K562 (cell line): ENCODE data around the gene RHBDD1. TPM values are rescaled to one million over a fixed set of nuclear protein-coding genes. Genes with fewer than 3 reads are reported as not detected.

ENCODE experiments used
- ATAC-seq: fragments of 200-7000 bp; cut with Tn5 transposase; 3 replicates; pipeline ENCODE4 v1.9.1; 2020; ENCODE audit warnings: moderate library complexity
- BruUV-seq: library from RNA; stranded (reverse); fragments of 400-500 nt; replicated peaks from 2 replicates; lab custom pipeline; 2021; lab: Mats Ljungman, UMichigan
- CTCF ChIA-PET: fragments of 300-600 bp; formaldehyde crosslinking; extraction: SDS; loops from one replicate; lab custom pipeline; 2021; ENCODE audit warnings: low intra/inter-chr PET ratio; lab: Yijun Ruan, JAX
- POLR2A ChIA-PET: fragments of 300-600, 350-650 bp; sonication (Branson Sonifier 250); formaldehyde crosslinking; extraction: SDS; loops from one replicate; lab custom pipeline; 2021; ENCODE audit warnings: antibody characterized with exemption, inconsistent platforms; lab: Yijun Ruan, JAX
- DNase-seq, 4 experiments: peaks; one replicate each; pipeline versions ENCODE4 v3.0.0 to v3.0.0-alpha.2; 2011 to 2018; ENCODE audit warnings: low spot score in 3 of 4, mixed read lengths in 3 of 4; ENCODE audit errors: extremely low read depth in 1 of 4
- FAIRE-seq: peaks from 2 replicates; lab custom pipeline; 2011; peaks lifted over from hg19 to GRCh38; lab: Jason Lieb, UNC
- H2AFZ ChIP-seq: 2 replicates; pipeline ENCODE4 v1.6.0; 2011; ENCODE audit warnings: low read depth, low read length, control low read depth, inconsistent platforms
- H3K27ac ChIP-seq: fragments of 200-600 bp; 3 replicates; pipeline ENCODE4 v1.8.0; 2011; ENCODE audit warnings: low read depth, mild to moderate bottlenecking, control low read depth, inconsistent platforms, low read length, moderate library complexity, mixed read lengths; ENCODE audit errors: extremely low read depth
- H3K27me3 ChIP-seq, 2 experiments: fragments of 300-600 bp in 1 of 2; 2 replicates in 1 of 2; 3 replicates in 1 of 2; pipeline versions ENCODE4 v1.6.0 to v1.8.0; 2011; ENCODE audit warnings: inconsistent platforms in 2 of 2, low read length in 2 of 2, mild to moderate bottlenecking in 1 of 2, mixed read lengths in 1 of 2, moderate library complexity in 1 of 2; ENCODE audit not compliant: control insufficient read depth in 2 of 2, insufficient read depth in 2 of 2
- H3K36me3 ChIP-seq: fragments of 300-600 bp; 3 replicates; pipeline ENCODE4 v1.8.0; 2011; ENCODE audit warnings: mild to moderate bottlenecking, low read length, inconsistent platforms; ENCODE audit not compliant: control insufficient read depth, insufficient read depth
- H3K4me1 ChIP-seq, 2 experiments: fragments of 200-600 bp in 1 of 2; replicated peaks in 1 of 2; 2 replicates in 1 of 2; 3 replicates in 1 of 2; pipeline versions ENCODE4 v1.5.1 to v1.8.0; 2011; ENCODE audit warnings: inconsistent platforms in 2 of 2, low read length in 2 of 2, mild to moderate bottlenecking in 1 of 2, mixed read lengths in 1 of 2, moderate library complexity in 1 of 2; ENCODE audit not compliant: control insufficient read depth in 2 of 2, insufficient read depth in 2 of 2
- H3K4me2 ChIP-seq: 2 replicates; pipeline ENCODE4 v1.6.1; 2011; ENCODE audit warnings: low read length, control low read depth, inconsistent platforms, mixed read lengths; ENCODE audit not compliant: insufficient read depth
- H3K4me3 ChIP-seq: fragments of 200-600 bp; sonication (generic), shearing (Covaris generic); 2 replicates; pipeline ENCODE4 v1.5.1; 2016; ENCODE audit warnings: control low read depth, inconsistent platforms
- H3K79me2 ChIP-seq: fragments of 200-600 bp; 3 replicates; pipeline ENCODE4 v1.8.0; 2011; ENCODE audit warnings: low read length, inconsistent platforms; ENCODE audit not compliant: control insufficient read depth, insufficient read depth
- H3K9ac ChIP-seq, 2 experiments: 2 replicates each; pipeline versions ENCODE4 v1.6.0 to v1.6.1; 2011; ENCODE audit warnings: low read depth in 2 of 2, low read length in 2 of 2, control low read depth in 1 of 2, inconsistent platforms in 1 of 2, mild to moderate bottlenecking in 1 of 2, mixed read lengths in 1 of 2; ENCODE audit not compliant: insufficient read depth in 1 of 2
- H3K9me1 ChIP-seq: one replicate; pipeline ENCODE4 v1.6.0; 2011; ENCODE audit warnings: inconsistent platforms, mild to moderate bottlenecking, low read length, moderate library complexity; ENCODE audit not compliant: control insufficient read depth, insufficient read depth
- H3K9me3 ChIP-seq: replicated peaks from 2 replicates; pipeline ENCODE4 v1.5.1; 2011; ENCODE audit warnings: low read depth, low read length, inconsistent platforms; ENCODE audit not compliant: control insufficient read depth, insufficient read depth
- H4K20me1 ChIP-seq: replicated peaks from 2 replicates; pipeline ENCODE4 v1.6.1; 2011; ENCODE audit warnings: low read length, inconsistent platforms, mixed read lengths; ENCODE audit not compliant: control insufficient read depth, insufficient read depth
- ATF7 ChIP-seq: fragments of 450-650 bp; IDR thresholded peaks from 2 replicates; pipeline ENCODE4 v1.7.1; 2014; ENCODE audit warnings: mild to moderate bottlenecking, moderate library complexity
- CAMTA2 ChIP-seq: fragments of 250-450 bp; sonication (Bioruptor Pico); conservative IDR thresholded peaks from 2 replicates; pipeline ENCODE4 v1.5.1; 2022
- CREB3L1 ChIP-seq: fragments of 450-650 bp; IDR thresholded peaks from 2 replicates; pipeline ENCODE4 v1.6.1; 2014; ENCODE audit warnings: low read depth, mild to moderate bottlenecking, moderate library complexity, borderline replicate concordance
- ETV1 ChIP-seq: fragments of 450-650 bp; conservative IDR thresholded peaks from 2 replicates; pipeline ENCODE4 v1.6.1; 2016; ENCODE audit warnings: missing genetic modification characterization, control low read depth, low read depth, missing compliant biosample characterization
- NCOA6 ChIP-seq: fragments of 450-650 bp; IDR thresholded peaks from 2 replicates; pipeline ENCODE4 v1.6.1; 2017; ENCODE audit warnings: mild to moderate bottlenecking
- NEUROD1 ChIP-seq: fragments of 150-350 bp; IDR thresholded peaks from 2 replicates; pipeline ENCODE4 v1.6.1; 2014; ENCODE audit warnings: borderline replicate concordance, low read length, low read depth; ENCODE audit not compliant: partially characterized antibody
- NR2C1 ChIP-seq, 2 experiments: fragments of 450-650 bp; IDR thresholded peaks; 2 replicates each; pipeline ENCODE4 v1.6.1; 2017; ENCODE audit warnings: mild to moderate bottlenecking in 2 of 2, antibody characterized with exemption in 1 of 2, inconsistent platforms in 1 of 2, missing compliant biosample characterization in 1 of 2, missing genetic modification characterization in 1 of 2
- PHF20 ChIP-seq: fragments of 450-650 bp; IDR thresholded peaks from 2 replicates; pipeline ENCODE4 v1.6.1; 2018; ENCODE audit not compliant: partially characterized antibody
- PRMT5 ChIP-seq: sonication (generic); formaldehyde crosslinking; IDR thresholded peaks from 2 replicates; pipeline ENCODE4 v1.5.0; 2020; ENCODE audit warnings: missing genetic modification reagents
- SMARCA4 ChIP-seq: fragments of 450-650 bp; IDR thresholded peaks from 2 replicates; pipeline ENCODE4 v1.6.1; 2016
- TSC22D4 ChIP-seq: fragments of 450-650 bp; IDR thresholded peaks from 2 replicates; pipeline ENCODE4 v1.6.1; 2016; ENCODE audit warnings: missing genetic modification characterization, missing biosample characterization, control low read depth
- ZBTB49 ChIP-seq: sonication (generic); formaldehyde crosslinking; IDR thresholded peaks from 2 replicates; pipeline ENCODE4 v1.8.0; 2022; ENCODE audit warnings: missing genetic modification reagents, mild to moderate bottlenecking, borderline replicate concordance
- ZBTB5 ChIP-seq: fragments of 450-650 bp; IDR thresholded peaks from 2 replicates; pipeline ENCODE4 v1.6.1; 2017; ENCODE audit warnings: antibody characterized with exemption
- ZNF592 ChIP-seq: fragments of 450-650 bp; IDR thresholded peaks from 2 replicates; pipeline ENCODE4 v1.6.1; 2017; ENCODE audit warnings: antibody characterized with exemption, mild to moderate bottlenecking
- WGBS: fragments of 100-300 bp; shearing (Covaris generic); methylation state at CpG from one replicate; pipeline ENCODE4 v1.1.6; 2016; ENCODE audit warnings: low coverage, mixed read lengths; ENCODE audit not compliant: insufficient coverage; ENCODE audit errors: missing lambda C conversion rate; 5-methylcytosine and 5-hydroxymethylcytosine counted together
- in situ Hi-C: fragments of 300-500 bp; cut with MboI; formaldehyde crosslinking; loops from 4 replicates; pipeline ENCODE4 v1.15.0; 2018; ENCODE audit warnings: inconsistent platforms, mixed read lengths
- intact Hi-C: fragments of 100-400 bp; cut with micrococcal nuclease; formaldehyde crosslinking; loops from 2 replicates; pipeline ENCODE4 v1.14.2; 2022
- polyA plus RNA-seq, 8 experiments: library from polyadenylated mRNA; depleted of rRNA in 4 of 8; stranded (reverse) in 5 of 8; unstranded in 3 of 8; fragments of >200 nt; fragmentation: Nextera tagmentation in 2 of 8; fragmentation: Illumina TruSeq in 1 of 8; extraction: Ambion mirVana in 2 of 8; extraction: Trizol in 1 of 8; gene quantifications; 2 replicates each; pipeline versions ENCODE4 v1.2.1 to v1.2.3, GENCODE V29; 2011 to 2014; ENCODE audit warnings: inconsistent platforms in 1 of 8, missing spikeins in 1 of 8
- total RNA-seq, 7 experiments: library from RNA; depleted of rRNA in 6 of 7; stranded (reverse); fragments of >200 nt in 6 of 7; fragmentation: Illumina TruSeq in 2 of 7; extraction: Trizol in 2 of 7; gene quantifications; 2 replicates each; pipeline versions ENCODE4 v1.2.1 to v1.2.3, GENCODE V29; 2011 to 2021; ENCODE audit warnings: low replicate concordance in 1 of 7

RHBDD1 gene
- total and polyA plus RNA-seq, 9 of the 15 experiments (the other 6 are each of a cell fraction or from before 2014, with no cell fraction given), result 4.8 to 34.8 (median 15.6) TPM

- in situ Hi-C loops (no loop called here), intact Hi-C loops (no loop called here)
- no peaks in the 10 kb centered on the region for H3K79me2 ChIP-seq
- BruUV-seq, result no TSS peak
- WGBS, result 0% methylated on average over 2 of the region's 2 CpGs
- no peaks in the 10 kb centered on the region for H3K9me1 ChIP-seq
- no peak for DNase-seq
- no peak for ATAC-seq
- no peaks in the 10 kb centered on the region for H3K9me3 ChIP-seq
- H3K4me2 ChIP-seq, result no peak overlapping the region
- no peaks in the 10 kb centered on the region for H3K4me1 ChIP-seq
- H3K27me3 ChIP-seq, result no peaks in the 10 kb centered on the region; a peak in 2 of 5 replicates
- H3K27ac ChIP-seq, result no peak overlapping the region
- ChIA-PET POLR2A (no interaction called here), CTCF (no interaction called here)
- TF ChIP-seq CAMTA2 (CRISPR knock-in tag) (no peak), PHF20 (no peak), PRMT5 (CRISPR knock-in tag) (no peak), ETV1 (tag) (no peak), NCOA6 (no peak), SMARCA4 (no peak), ZBTB49 (CRISPR knock-in tag) (no peak), NEUROD1 (no peak), CREB3L1 (no peak), TSC22D4 (tag) (no peak), ZBTB5 (no peak), ATF7 (no peak), NR2C1 (IDR thresholded peaks at IDR 0.05) (no peak), NR2C1 (tag; IDR thresholded peaks at IDR 0.05) (no peak), ZNF592 (no peak)
- no peaks in the 10 kb centered on the region for H3K36me3 ChIP-seq
- H4K20me1 ChIP-seq, result no peaks in the 10 kb centered on the region
- FAIRE-seq, result no peak
- no peak overlapping the region for H2AFZ ChIP-seq
- no peak overlapping the region for H3K9ac ChIP-seq
- H3K4me3 ChIP-seq, result no peak overlapping the region
Observed at GRCh38 chr2:227020416-227020815, 184.6 kb downstream of the RHBDD1 start.
